SU-DHL-6 (cell line): ENCODE measurements around the gene SDF2L1.
"Not testable (repeated sequence)": the region's sequence is repeated elsewhere in the genome, so short reads cannot be mapped to it uniquely, and the experiment has no call there.

Experiments used
- H2AFZ ChIP-seq: fragments of 200-600 bp; sonication (generic); 2 replicates; pipeline ENCODE4 v1.6.1; 2014; ENCODE audit warnings: low read depth, mild to moderate bottlenecking, moderate library complexity, mixed read lengths, antibody characterized with exemption, low read length; ENCODE audit not compliant: severe bottlenecking
- H3F3A ChIP-seq: fragments of 200-600 bp; shearing (Covaris generic); 2 replicates; pipeline ENCODE4 v1.6.0; 2016; ENCODE audit warnings: antibody characterized with exemption, mild to moderate bottlenecking; ENCODE audit not compliant: insufficient read depth
- H3K27ac ChIP-seq: fragments of 200-600 bp; sonication (generic); 2 replicates; pipeline ENCODE4 v1.5.1; 2016; ENCODE audit warnings: low read depth, mild to moderate bottlenecking, low read length, moderate library complexity, mixed read lengths
- H3K27me3 ChIP-seq: fragments of 200-600 bp; sonication (generic), shearing (Covaris generic); 2 replicates; pipeline ENCODE4 v1.6.0; 2014; ENCODE audit warnings: mild to moderate bottlenecking, low read length
- H3K36me3 ChIP-seq: fragments of 200-600 bp; sonication (generic); 2 replicates; pipeline ENCODE4 v1.6.1; 2014; ENCODE audit warnings: mild to moderate bottlenecking, low read length, mixed read lengths
- H3K4me2 ChIP-seq: fragments of 300-600, 200-600 bp; shearing (Covaris generic), sonication (generic); 2 replicates; pipeline ENCODE4 v1.6.0; 2014; ENCODE audit warnings: low read length, low read depth, mild to moderate bottlenecking; ENCODE audit not compliant: poor library complexity, severe bottlenecking
- H3K4me3 ChIP-seq: fragments of 200-600 bp; sonication (generic); 2 replicates; pipeline ENCODE4 v1.5.1; 2014; ENCODE audit warnings: antibody characterized with exemption, low read length, mild to moderate bottlenecking, mixed read lengths; ENCODE audit not compliant: insufficient read depth, poor library complexity, severe bottlenecking
- H3K79me2 ChIP-seq: fragments of 200-600 bp; sonication (generic); 2 replicates; pipeline ENCODE4 v1.6.1; 2014; ENCODE audit warnings: mild to moderate bottlenecking, low read length, moderate library complexity; ENCODE audit not compliant: insufficient read depth
- H3K9ac ChIP-seq: fragments of 200-600 bp; sonication (generic); 2 replicates; pipeline ENCODE4 v1.7.0; 2014; ENCODE audit warnings: mild to moderate bottlenecking, low read length
- H3K9me2 ChIP-seq: fragments of 200-600 bp; sonication (generic); replicated peaks from 2 replicates; pipeline ENCODE4 v1.6.1; 2014; ENCODE audit warnings: low read length; ENCODE audit not compliant: insufficient read depth
- H3K9me3 ChIP-seq: fragments of 200-600 bp; sonication (generic); 2 replicates; pipeline ENCODE4 v1.6.1; 2014; ENCODE audit warnings: low read length, mixed read lengths; ENCODE audit not compliant: insufficient read depth
- H4K20me1 ChIP-seq: fragments of 200-600 bp; sonication (generic); 2 replicates; pipeline ENCODE4 v1.6.1; 2014; ENCODE audit warnings: low read depth, mild to moderate bottlenecking, antibody characterized with exemption, low read length, moderate library complexity, mixed read lengths
- CTCF ChIP-seq: fragments of 200-600 bp; sonication (generic); IDR thresholded peaks from one replicate; pipeline ENCODE4 v1.5.1; 2017; ENCODE audit warnings: antibody characterized with exemption, mild to moderate bottlenecking, low read length, moderate library complexity; ENCODE audit not compliant: insufficient read depth, poor library complexity, severe bottlenecking
- EZH2phosphoT487 ChIP-seq: fragments of 200-600 bp; sonication (generic), shearing (Covaris generic); conservative IDR thresholded peaks from 2 replicates; pipeline ENCODE4 v1.6.1; 2018; ENCODE audit warnings: mild to moderate bottlenecking, antibody characterized with exemption, low read length, moderate library complexity, mixed read lengths

SDF2L1 gene

GRCh38 chr22:21612858-21613257, 29.2 kb upstream of the SDF2L1 start:
- Histone ChIP-seq H3K27me3 (no peaks in the 10 kb centered on the region), H3F3A (no peaks in the 10 kb centered on the region), H4K20me1 (no peaks in the 10 kb centered on the region), H3K9me2 (no peaks in the 10 kb centered on the region), H3K4me3 (no peak overlapping the region), H3K36me3 (no peaks in the 10 kb centered on the region), H3K79me2 (peaks cover 26% of the 10 kb centered on the region), H3K9me3 (no peaks in the 10 kb centered on the region), H2AFZ (no peak overlapping the region), H3K27ac (no peak overlapping the region), H3K4me2 (no peak overlapping the region), H3K9ac (no peak overlapping the region)
- no peak for TF ChIP-seq CTCF
- no peak for TF ChIP-seq EZH2phosphoT487

- H3K4me3 ChIP-seq = no peak overlapping the region
- H3K4me2 ChIP-seq = no peak overlapping the region
- H3F3A ChIP-seq = no peaks in the 10 kb centered on the region
- H3K27ac ChIP-seq = no peak overlapping the region
- no peak overlapping the region for H3K9ac ChIP-seq
- H3K79me2 ChIP-seq = peaks cover 24% of the 10 kb centered on the region
- H3K36me3 ChIP-seq = no peaks in the 10 kb centered on the region
- no peak for TF ChIP-seq EZH2phosphoT487
- TF ChIP-seq CTCF = no peak
- H3K9me3 ChIP-seq = no peaks in the 10 kb centered on the region
- H4K20me1 ChIP-seq = no peaks in the 10 kb centered on the region
- no peak overlapping the region for H2AFZ ChIP-seq
- no peaks in the 10 kb centered on the region for H3K9me2 ChIP-seq
- no peaks in the 10 kb centered on the region for H3K27me3 ChIP-seq
Measured at GRCh38 chr22:21613553-21614233, 28.4 kb upstream of the SDF2L1 start.

- Histone ChIP-seq H3K27ac (no peak overlapping the region), H3K79me2 (peaks cover 29% of the 10 kb centered on the region)
Measured at GRCh38 chr22:21615731-21616130, 26.4 kb upstream of the SDF2L1 start.

GRCh38 chr22:21617337-21617736, 24.8 kb upstream of the SDF2L1 start:
- H3K79me2 ChIP-seq = peaks cover 32% of the 10 kb centered on the region
- H3K9me2 ChIP-seq, H3K27ac ChIP-seq, H3K36me3 ChIP-seq, H3K27me3 ChIP-seq, H3K4me3 ChIP-seq, H3K9me3 ChIP-seq, H4K20me1 ChIP-seq, H2AFZ ChIP-seq, H3K4me2 ChIP-seq, H3F3A ChIP-seq, H3K9ac ChIP-seq: not testable (repeated sequence)

More at GRCh38 chr22:21615731-21616130, 26.4 kb upstream of the SDF2L1 start:
- Histone ChIP-seq H4K20me1 (no peaks in the 10 kb centered on the region), H2AFZ (no peak overlapping the region), H3F3A (no peaks in the 10 kb centered on the region), H3K9me3 (no peaks in the 10 kb centered on the region), H3K9ac (no peak overlapping the region), H3K4me3 (no peak overlapping the region), H3K27me3 (no peaks in the 10 kb centered on the region), H3K4me2 (no peak overlapping the region), H3K9me2 (no peaks in the 10 kb centered on the region), H3K36me3 (no peaks in the 10 kb centered on the region)
- TF ChIP-seq EZH2phosphoT487 (no peak), CTCF (no peak)
